H9 (cell line): Measurements from ENCODE around the gene DIS3L2. TPM values are rescaled to one million over a fixed set of nuclear protein-coding genes. Genes with fewer than 3 reads are reported as not detected.

Experiments
- DNase-seq: peaks from one replicate; pipeline ENCODE4 v3.0.0-alpha.2; 2017
- H2AFZ ChIP-seq: one replicate; pipeline ENCODE4 v1.6.1; 2013; ENCODE audit warnings: mild to moderate bottlenecking, low read length, control low read depth, moderate library complexity
- H2AK5ac ChIP-seq: 2 replicates; pipeline ENCODE4 v1.6.1; 2013; ENCODE audit warnings: low read length, control low read depth, mixed read lengths; ENCODE audit not compliant: insufficient read length
- H2BK120ac ChIP-seq: one replicate; pipeline ENCODE4 v1.6.1; 2013; ENCODE audit warnings: low read depth, mild to moderate bottlenecking, low read length, control low read depth, inconsistent platforms; ENCODE audit not compliant: poor library complexity, severe bottlenecking
- H2BK12ac ChIP-seq: 2 replicates; pipeline ENCODE4 v1.6.1; 2013; ENCODE audit warnings: low read length, control low read depth, mixed read lengths, low read depth; ENCODE audit not compliant: insufficient read length
- H2BK15ac ChIP-seq: 2 replicates; pipeline ENCODE4 v1.6.1; 2013; ENCODE audit warnings: low read depth, low read length, control low read depth
- H2BK20ac ChIP-seq: one replicate; pipeline ENCODE4 v1.6.1; 2013; ENCODE audit warnings: low read depth, mild to moderate bottlenecking, low read length, control low read depth, inconsistent platforms; ENCODE audit not compliant: poor library complexity, severe bottlenecking
- H2BK5ac ChIP-seq: 2 replicates; pipeline ENCODE4 v1.6.1; 2013; ENCODE audit warnings: low read length, control low read depth, mixed read lengths; ENCODE audit not compliant: insufficient read length
- H3K14ac ChIP-seq: 2 replicates; pipeline ENCODE4 v1.6.1; 2013; ENCODE audit warnings: low read length, control low read depth; ENCODE audit not compliant: insufficient read depth
- H3K18ac ChIP-seq: 2 replicates; pipeline ENCODE4 v1.6.1; 2013; ENCODE audit warnings: low read depth, mild to moderate bottlenecking, mixed read lengths, low read length, control low read depth; ENCODE audit not compliant: insufficient read length
- H3K23ac ChIP-seq: 2 replicates; pipeline ENCODE4 v1.6.1; 2013; ENCODE audit warnings: low read length, control low read depth, mixed read lengths, low read depth; ENCODE audit not compliant: insufficient read length
- H3K23me2 ChIP-seq: 2 replicates; pipeline ENCODE4 v1.6.1; 2013; ENCODE audit warnings: low read depth, mild to moderate bottlenecking, mixed read lengths, low read length, control low read depth; ENCODE audit not compliant: insufficient read length, poor library complexity, severe bottlenecking
- H3K27ac ChIP-seq: 2 replicates; pipeline ENCODE4 v1.5.1; 2013; ENCODE audit warnings: low read length, control low read depth, mixed read lengths, low read depth; ENCODE audit not compliant: insufficient read length
- H3K27me3 ChIP-seq: 2 replicates; pipeline ENCODE4 v1.6.1; 2013; ENCODE audit warnings: low read length, control low read depth, inconsistent platforms; ENCODE audit not compliant: insufficient read depth
- H3K4ac ChIP-seq: 2 replicates; pipeline ENCODE4 v1.6.1; 2013; ENCODE audit warnings: low read depth, mild to moderate bottlenecking, control low read depth, inconsistent platforms, low read length, moderate library complexity
- H3K4me1 ChIP-seq: 2 replicates; pipeline ENCODE4 v1.6.1; 2013; ENCODE audit warnings: low read length, control low read depth, inconsistent platforms; ENCODE audit not compliant: insufficient read depth
- H3K4me2 ChIP-seq: 2 replicates; pipeline ENCODE4 v1.6.1; 2013; ENCODE audit warnings: low read length, control low read depth, mixed read lengths; ENCODE audit not compliant: insufficient read length, insufficient read depth
- H3K56ac ChIP-seq: 2 replicates; pipeline ENCODE4 v1.6.1; 2013; ENCODE audit warnings: low read depth, mild to moderate bottlenecking, mixed read lengths, low read length, control low read depth; ENCODE audit not compliant: insufficient read length
- H3K79me1 ChIP-seq: 2 replicates; pipeline ENCODE4 v1.6.1; 2013; ENCODE audit warnings: low read depth, mild to moderate bottlenecking, moderate library complexity, low read length, control low read depth, inconsistent platforms; ENCODE audit not compliant: insufficient read depth, poor library complexity, severe bottlenecking
- H3K79me2 ChIP-seq: 2 replicates; pipeline ENCODE4 v1.6.1; 2013; ENCODE audit warnings: low read length, control low read depth, inconsistent platforms; ENCODE audit not compliant: insufficient read depth
- H3K9ac ChIP-seq: 2 replicates; pipeline ENCODE4 v1.6.1; 2013; ENCODE audit warnings: low read length, control low read depth, mixed read lengths; ENCODE audit not compliant: insufficient read length; ENCODE audit errors: extremely low read depth
- H3K9me3 ChIP-seq: one replicate; pipeline ENCODE4 v1.6.1; 2013; ENCODE audit warnings: low read depth, low read length, inconsistent platforms; ENCODE audit not compliant: control insufficient read depth
- H3T11ph ChIP-seq: one replicate; pipeline ENCODE4 v1.6.1; 2013; ENCODE audit warnings: mild to moderate bottlenecking, low read length, control low read depth, inconsistent platforms
- H4K20me1 ChIP-seq: one replicate; pipeline ENCODE4 v1.6.1; 2013; ENCODE audit not compliant: control insufficient read depth, insufficient read length, insufficient read depth
- H4K5ac ChIP-seq: 2 replicates; pipeline ENCODE4 v1.6.1; 2013; ENCODE audit warnings: low read depth, mild to moderate bottlenecking, mixed read lengths, low read length, control low read depth; ENCODE audit not compliant: insufficient read length
- H4K8ac ChIP-seq: replicated peaks from 2 replicates; pipeline ENCODE4 v1.6.1; 2013; ENCODE audit warnings: low read length, control low read depth, mixed read lengths, low read depth; ENCODE audit not compliant: insufficient read length
- H4K91ac ChIP-seq: 2 replicates; pipeline ENCODE4 v1.6.1; 2013; ENCODE audit warnings: low read depth, mild to moderate bottlenecking, moderate library complexity, mixed read lengths, low read length, control low read depth; ENCODE audit not compliant: insufficient read length
- H3K27ac Mint-ChIP-seq, 3 experiments: 2 replicates in 2 of 3; 3 replicates in 1 of 3; pipeline ENCODE4 v1.8.0; 2020 to 2021; ENCODE audit warnings: mixed read lengths in 3 of 3, mild to moderate bottlenecking in 1 of 3, moderate library complexity in 1 of 3
- H3K27me3 Mint-ChIP-seq: 2 replicates; pipeline ENCODE4 v1.8.0; 2021; ENCODE audit warnings: low read depth, mild to moderate bottlenecking, moderate library complexity, mixed read lengths
- H3K36me3 Mint-ChIP-seq, 3 experiments: 2 replicates in 2 of 3; 3 replicates in 1 of 3; pipeline ENCODE4 v1.8.0; 2020 to 2021; ENCODE audit warnings: low read depth in 3 of 3, mixed read lengths in 3 of 3; ENCODE audit not compliant: insufficient read depth in 1 of 3
- H3K4me1 Mint-ChIP-seq, 2 experiments: 2 replicates each; pipeline ENCODE4 v1.8.0; 2020; ENCODE audit warnings: mixed read lengths in 2 of 2
- H3K4me3 Mint-ChIP-seq, 2 experiments: 2 replicates in 1 of 2; 3 replicates in 1 of 2; pipeline ENCODE4 v1.8.0; 2020 to 2021; ENCODE audit warnings: mild to moderate bottlenecking in 2 of 2, mixed read lengths in 2 of 2, moderate library complexity in 1 of 2
- H3K9me3 Mint-ChIP-seq, 2 experiments: 2 replicates in 1 of 2; 3 replicates in 1 of 2; pipeline ENCODE4 v1.8.0; 2020; ENCODE audit warnings: mild to moderate bottlenecking in 2 of 2, mixed read lengths in 2 of 2, moderate library complexity in 1 of 2
- WGBS: extraction: QIAGEN DNeasy Blood & Tissue Kit; methylation state at CpG from one replicate; pipeline ENCODE4 v1.1.7; 2013; ENCODE audit warnings: missing lambda C conversion rate, low lambda C conversion rate, mixed read lengths; ENCODE audit not compliant: insufficient read length; ENCODE audit errors: extremely low coverage; 5-methylcytosine and 5-hydroxymethylcytosine counted together
- total RNA-seq: library from RNA; stranded (reverse); gene quantifications from 2 replicates; pipeline ENCODE4 v1.2.1, GENCODE V29; 2021
- TF ChIP-seq, protein P1 (sequence below): fragments of 200-600 bp; sonication (generic); conservative IDR thresholded peaks from 3 replicates; pipeline ENCODE4 v1.8.0; 2021; ENCODE audit warnings: antibody characterized with exemption, mild to moderate bottlenecking

Gene DIS3L2
- total RNA-seq, 1 experiment from 2014 or later, result 28.1 TPM

DNA sequence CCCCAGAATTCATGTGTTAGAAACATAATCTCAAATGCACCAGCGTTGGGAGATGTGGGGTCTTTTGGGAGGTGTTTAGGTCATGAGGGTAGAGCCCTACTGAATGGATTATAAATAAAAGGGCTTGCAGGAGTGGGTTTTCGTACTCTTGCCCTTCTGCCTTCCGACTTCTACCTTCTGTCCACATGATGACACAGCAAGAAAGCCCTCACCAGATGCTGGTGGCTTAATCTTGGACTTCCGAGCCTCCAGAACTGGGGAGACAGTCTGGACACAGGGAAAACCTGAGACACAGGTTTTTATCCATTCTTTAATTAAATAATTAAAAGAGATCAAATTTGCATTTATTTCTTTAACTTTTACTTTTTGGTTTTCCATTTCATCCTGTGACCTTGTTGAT lies 87.8 kb downstream of the DIS3L2 start:
- Histone ChIP-seq H2BK120ac (no peak overlapping the region), H2AFZ (no peak overlapping the region), H3K79me2 (no peaks in the 10 kb centered on the region), H3K56ac (no peak overlapping the region), H2BK5ac (no peak overlapping the region), H3K27me3 (no peaks in the 10 kb centered on the region), H4K8ac (no peak overlapping the region), H3K23ac (no peak overlapping the region), H2AK5ac (no peak overlapping the region), H3K23me2 (no peaks in the 10 kb centered on the region), H3K4me2 (no peak overlapping the region), H3K79me1 (no peaks in the 10 kb centered on the region), H3K27ac (no peak overlapping the region), H2BK12ac (no peak overlapping the region), H4K91ac (no peak overlapping the region), H4K5ac (no peak overlapping the region), H2BK15ac (no peak overlapping the region), H3K4ac (no peak overlapping the region), H3K4me1 (peaks cover 7% of the 10 kb centered on the region; the same call in 1 of the 2 replicates), H2BK20ac (no peak overlapping the region), H3K18ac (no peak overlapping the region), H3K14ac (no peak overlapping the region), H4K20me1 (no peaks in the 10 kb centered on the region), H3K9ac (no peak overlapping the region), H3K9me3 (no peaks in the 10 kb centered on the region), H3T11ph (no peak overlapping the region)
- Mint-ChIP-seq H3K9me3 (no peaks in the 10 kb centered on the region), H3K36me3 (no peaks in the 10 kb centered on the region; a peak in 2 of 7 replicates), H3K4me3 (no peak overlapping the region), H3K4me1 (peaks cover 19 to 20% of the 10 kb centered on the region in 2 experiments), H3K27ac (no peak overlapping the region), H3K27me3 (no peaks in the 10 kb centered on the region)
- DNase-seq, result no peak
- no CpG with 5 or more reads among the region's 4 CpGs for WGBS
- TF ChIP-seq, protein P1, sequence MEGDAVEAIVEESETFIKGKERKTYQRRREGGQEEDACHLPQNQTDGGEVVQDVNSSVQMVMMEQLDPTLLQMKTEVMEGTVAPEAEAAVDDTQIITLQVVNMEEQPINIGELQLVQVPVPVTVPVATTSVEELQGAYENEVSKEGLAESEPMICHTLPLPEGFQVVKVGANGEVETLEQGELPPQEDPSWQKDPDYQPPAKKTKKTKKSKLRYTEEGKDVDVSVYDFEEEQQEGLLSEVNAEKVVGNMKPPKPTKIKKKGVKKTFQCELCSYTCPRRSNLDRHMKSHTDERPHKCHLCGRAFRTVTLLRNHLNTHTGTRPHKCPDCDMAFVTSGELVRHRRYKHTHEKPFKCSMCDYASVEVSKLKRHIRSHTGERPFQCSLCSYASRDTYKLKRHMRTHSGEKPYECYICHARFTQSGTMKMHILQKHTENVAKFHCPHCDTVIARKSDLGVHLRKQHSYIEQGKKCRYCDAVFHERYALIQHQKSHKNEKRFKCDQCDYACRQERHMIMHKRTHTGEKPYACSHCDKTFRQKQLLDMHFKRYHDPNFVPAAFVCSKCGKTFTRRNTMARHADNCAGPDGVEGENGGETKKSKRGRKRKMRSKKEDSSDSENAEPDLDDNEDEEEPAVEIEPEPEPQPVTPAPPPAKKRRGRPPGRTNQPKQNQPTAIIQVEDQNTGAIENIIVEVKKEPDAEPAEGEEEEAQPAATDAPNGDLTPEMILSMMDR, result no peak
